Activated CD4-positive, alpha-beta T cell treated with anti-CD3 and anti-CD28 coated beads for 48 hours (primary cell): Measurements from ENCODE around the gene ERC1.
"Not testable (repeated sequence)": the region's sequence is repeated elsewhere in the genome, so short reads cannot be mapped to it uniquely, and the experiment has no call there.

Experiments used
- DNase-seq: peaks from one replicate; pipeline ENCODE4 v3.0.0-alpha.2; 2020

ERC1 gene

DNA sequence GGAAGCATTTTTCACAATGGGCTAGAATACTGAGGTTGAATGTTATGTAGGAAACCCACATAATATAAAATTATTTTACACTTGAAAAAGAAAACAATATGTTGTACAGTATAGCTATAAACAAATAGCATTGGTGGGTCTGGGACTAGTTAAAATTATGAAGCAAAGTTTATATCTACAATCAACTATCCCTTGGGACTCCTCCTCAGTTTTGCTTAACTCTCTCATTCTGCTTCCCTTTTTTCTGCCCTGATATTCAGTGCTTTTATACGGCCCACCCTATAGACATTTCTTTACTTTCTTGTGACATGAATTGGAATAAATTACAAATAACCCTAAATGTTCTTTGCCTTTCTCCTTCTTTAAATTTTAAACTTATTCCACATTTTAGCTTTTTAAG is 302.9 kb downstream of the ERC1 start:
- no peak for DNase-seq

DNA sequence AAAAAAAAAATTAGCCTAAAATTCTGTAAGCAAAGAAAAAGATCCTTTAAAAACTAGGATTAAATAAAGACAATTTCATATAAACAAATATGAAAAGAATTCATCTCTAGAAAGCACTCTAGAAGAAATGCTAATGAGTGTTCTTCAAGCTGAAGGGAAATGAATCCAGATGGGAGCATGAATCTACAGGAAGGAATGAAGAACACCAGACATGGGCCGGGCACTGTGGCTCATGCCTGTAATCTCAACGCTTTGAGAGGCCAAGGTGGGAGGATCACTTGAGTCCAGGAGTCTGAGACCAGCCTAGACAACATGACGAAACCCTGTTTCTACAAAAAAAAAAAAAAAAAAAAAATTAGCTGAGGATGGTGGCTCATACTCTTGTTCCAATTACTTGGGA is 306.2 kb downstream of the ERC1 start:
- no peak for DNase-seq

DNA sequence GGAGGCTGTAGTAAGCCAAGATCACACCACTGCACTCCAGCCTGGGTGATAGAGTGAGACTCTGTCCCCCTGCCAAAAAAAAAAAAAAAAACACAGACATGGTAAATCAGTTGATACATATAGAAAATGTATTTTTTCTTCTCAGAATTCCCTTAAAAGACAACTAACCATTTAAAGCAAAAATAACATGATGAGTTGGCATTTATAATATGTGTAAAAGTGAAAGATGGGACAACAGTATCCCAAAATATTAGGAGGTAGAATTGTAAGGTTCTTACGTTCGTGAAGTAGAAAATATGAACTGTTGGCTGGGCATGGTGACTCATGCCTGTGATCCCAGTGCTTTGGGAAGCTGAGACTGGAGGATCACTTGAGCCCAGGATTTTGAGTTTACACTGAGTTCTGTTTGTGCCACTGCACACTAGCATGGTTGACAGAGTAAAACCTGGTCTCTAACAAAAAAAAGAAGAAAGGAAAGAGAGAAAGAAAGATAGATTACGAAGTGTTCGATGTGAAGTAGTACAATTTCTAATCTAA is 306.7 kb downstream of the ERC1 start:
- DNase-seq, result no peak

DNA sequence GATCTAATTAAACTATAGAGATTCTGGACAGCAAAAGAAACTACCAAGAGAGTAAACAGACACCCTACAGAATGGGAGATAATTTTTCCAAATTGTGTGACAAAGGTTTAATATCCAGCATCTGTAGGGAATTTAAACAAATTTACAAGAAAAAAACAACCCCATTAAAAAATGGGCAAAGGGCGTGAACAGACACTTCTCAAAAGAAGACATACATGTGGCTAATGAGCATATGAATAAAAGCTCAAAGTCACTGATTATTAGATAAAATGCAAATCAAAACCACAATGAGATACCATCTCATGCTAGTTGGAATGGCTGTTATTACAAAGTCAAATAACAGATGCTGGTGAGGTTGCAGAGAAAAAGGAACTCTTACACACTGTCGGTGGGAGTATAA is 309.4 kb downstream of the ERC1 start:
- DNase-seq, result no peak

DNA sequence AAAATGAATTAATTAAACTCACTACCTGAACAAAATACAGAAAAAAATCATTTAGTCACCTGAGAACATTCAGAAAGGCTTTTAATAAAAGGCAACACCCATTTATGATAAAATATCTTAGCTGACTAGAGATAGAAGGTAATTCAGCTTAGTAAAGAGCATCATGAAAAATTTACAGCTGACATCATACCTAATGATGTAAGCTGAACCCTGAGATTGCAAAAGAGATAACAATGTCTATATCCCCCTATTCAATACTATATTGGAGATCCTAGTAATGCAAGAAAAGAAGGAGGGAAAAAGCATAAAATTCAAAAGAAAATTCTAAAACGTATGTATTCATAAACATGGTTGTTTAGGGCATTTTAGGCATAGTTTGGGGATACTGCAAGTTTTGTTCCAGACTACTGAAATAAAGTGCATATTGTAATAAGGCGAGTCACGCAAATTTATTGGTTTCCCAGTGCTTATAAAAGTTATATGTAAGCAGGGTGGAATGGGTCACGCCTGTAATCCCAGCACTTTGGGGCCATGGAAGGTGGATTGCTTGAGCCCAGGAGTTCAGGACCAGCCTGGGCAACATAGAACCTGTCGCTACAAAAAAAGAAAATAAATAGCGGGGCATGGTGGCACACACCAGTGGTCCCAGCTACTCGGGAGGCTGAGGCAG is 311.3 kb downstream of the ERC1 start:
- no peak for DNase-seq

DNA sequence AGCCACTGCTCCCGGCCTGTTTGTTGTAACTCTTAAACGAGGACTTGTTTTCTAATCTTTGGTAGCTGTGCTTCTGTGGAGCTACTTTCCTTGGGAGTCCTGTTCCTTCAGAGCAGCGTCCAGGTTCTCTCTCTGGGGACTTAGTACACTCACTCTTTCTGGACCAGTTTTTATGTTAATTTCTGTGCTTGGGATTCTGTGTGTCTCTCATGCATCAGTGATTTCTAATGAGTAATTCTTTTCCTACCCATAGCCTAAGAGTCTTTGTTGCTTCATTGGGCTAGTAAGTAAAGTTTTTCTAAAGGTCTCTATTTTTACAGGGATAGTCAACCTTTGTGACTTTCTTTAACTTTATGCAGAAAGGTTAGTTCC is 314.0 kb downstream of the ERC1 start:
- no peak for DNase-seq

DNA sequence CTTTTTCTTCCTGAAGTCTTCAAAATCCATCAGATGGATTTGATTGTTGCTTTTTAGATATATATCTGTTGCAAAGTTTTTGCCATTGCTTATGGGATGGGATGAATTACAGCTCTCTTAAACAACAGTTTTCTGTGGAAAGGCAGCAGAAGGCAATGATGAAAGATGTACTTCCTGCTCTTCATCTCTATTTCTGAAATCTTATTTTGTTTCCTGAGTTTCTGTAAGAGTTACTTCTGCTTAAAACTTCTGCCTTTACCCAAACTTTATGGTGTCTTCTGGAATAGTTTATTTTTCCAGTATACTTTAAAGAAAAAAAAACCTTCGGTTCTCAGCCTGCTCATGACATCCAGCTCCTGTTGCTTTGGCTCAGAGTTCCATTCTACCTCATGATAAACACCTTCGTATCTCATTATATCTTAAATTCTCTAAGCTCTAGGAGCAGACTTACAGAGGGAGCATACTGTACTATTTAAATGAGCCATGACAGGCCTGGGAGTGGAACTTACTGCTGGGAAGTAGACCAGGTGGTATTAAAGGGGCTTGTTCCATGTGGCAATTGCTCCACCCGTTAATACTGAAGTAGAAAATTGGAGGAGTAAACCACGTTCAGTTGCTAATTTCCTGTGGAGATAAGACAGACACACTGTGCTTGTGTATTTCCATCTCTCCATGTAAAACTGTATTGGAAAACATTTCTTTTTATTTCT is 314.9 kb downstream of the ERC1 start:
- DNase-seq, result no peak

DNA sequence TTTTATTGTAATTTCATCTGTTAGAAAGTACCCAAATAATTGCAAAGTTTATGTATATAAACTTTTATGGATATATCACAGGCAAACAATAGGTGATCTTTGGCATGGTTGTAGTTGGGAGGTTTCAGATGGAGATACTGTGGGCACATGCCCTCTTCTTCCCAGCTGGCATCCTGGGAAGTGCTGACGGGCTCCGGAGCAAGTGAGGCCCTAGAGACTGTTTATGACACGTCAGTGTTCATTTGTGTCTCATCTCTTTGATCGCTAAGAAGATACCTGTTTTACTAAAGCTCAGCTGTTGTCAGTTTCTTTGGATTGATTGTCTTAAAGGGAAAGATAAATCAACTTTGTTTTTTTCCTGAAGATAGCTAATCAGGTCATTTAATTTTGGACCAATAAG is 315.8 kb downstream of the ERC1 start:
- DNase-seq, result no peak

DNA sequence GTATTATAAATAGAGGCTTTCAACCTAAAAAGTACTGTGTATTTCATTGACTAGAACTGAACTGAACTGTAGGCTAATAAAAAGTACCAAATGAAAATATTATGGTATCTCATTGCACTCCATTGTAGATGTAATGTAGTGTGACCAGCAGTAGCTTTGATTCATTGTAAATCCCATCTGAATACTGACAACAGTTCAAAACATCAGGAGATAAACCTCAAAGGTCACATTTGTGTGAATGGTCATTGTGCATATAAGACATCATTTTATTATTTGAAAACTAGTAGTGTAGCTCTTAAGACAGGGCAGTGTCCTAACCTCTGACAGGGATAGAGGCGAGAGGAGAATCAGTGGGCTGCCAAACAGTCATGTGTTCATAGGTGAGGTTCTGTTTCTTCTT is 316.8 kb downstream of the ERC1 start:
- DNase-seq, result no peak

DNA sequence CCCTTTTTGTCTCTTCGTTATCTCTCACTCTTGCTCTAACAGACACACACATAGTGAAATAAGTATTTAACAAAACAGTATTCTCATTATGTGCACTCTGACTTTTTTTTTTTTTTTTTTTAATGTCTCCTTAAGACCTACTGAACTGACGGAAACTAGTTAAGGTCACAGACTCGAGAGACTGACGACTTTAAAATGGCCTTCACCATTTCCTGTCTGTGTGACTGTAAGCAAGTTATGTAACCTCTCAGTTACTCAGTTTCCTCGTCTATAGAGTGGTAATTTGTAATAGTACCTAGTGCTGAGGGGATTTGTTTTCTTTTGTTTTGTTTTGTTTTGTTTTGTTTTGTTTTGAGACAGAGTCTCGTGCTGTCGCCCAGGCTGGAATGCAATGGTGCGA is 318.6 kb downstream of the ERC1 start:
- no peak for DNase-seq

DNA sequence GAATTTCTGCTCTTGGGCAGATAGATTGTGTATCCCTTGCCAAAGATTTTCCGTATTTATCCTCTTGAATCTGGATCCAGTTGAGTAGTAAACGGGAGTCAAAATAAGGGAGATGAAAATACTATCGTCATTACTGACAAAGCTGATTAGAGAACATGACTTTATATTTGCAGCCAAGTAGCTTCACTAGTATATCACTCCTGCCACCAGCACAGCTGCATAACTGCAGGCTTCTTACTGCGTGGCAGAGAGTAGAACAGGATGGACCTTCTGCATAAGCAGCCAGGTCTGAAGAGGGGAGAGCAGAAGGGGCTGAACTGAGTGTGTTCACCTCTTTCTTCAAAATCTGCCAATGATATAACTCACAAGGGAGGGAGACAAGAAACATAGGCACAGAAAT is 319.6 kb downstream of the ERC1 start:
- DNase-seq, result no peak

DNA sequence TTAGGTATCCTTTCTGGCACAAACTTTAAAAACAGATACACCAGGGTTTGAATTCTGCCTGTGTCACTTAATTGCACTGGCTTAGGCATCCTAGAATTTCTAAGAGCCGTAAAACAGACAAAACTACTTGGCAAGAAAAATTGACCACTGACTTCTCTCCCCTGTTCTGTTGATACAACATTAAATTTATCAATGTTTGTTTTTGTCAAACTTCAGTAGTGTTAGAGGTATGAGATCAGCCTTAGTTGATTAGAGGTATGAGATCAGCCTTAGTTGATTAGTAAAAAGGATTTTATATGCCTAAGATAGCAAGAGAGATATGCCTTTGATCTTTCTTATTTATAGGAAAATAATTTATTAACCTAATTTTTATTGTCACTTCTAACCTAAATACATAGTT is 320.1 kb downstream of the ERC1 start:
- DNase-seq, result no peak

DNA sequence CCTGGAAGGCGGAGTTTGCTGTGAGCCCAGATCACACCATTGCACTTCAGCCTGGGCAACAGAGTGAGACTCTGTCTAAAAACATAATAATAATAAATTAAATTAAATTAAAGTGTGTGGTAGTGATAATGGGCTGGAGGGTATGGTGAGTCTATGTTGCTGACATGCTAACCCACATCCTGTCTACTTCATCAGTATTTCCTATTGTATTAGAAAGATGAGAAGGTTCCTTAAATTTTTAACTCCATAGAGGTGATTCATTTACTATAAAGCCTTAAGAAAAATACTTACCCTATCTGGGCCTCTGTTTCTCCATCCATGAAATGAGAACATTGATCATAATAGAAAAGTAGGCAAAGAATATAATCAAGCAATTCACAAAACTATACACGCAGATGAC is 322.9 kb downstream of the ERC1 start:
- DNase-seq, result no peak

DNA sequence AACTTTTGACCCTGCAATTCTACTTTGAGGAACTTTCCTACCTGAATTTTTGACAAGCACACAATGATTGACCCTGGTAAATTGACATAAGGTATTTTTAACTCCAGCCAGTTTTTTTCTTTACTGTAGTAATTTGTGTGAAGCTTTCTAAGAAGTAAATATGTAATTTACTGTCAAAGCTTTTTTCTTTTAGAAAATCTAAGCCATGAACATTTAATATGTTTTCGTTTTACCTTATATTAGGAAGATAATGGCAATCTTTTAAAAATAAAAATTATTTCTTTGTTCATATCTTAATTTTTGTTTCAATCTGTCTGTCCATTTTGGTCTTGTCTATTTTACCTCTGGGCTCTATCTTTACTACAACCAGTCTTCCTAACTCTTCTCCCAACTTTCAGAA is 323.5 kb downstream of the ERC1 start:
- DNase-seq, result no peak

DNA sequence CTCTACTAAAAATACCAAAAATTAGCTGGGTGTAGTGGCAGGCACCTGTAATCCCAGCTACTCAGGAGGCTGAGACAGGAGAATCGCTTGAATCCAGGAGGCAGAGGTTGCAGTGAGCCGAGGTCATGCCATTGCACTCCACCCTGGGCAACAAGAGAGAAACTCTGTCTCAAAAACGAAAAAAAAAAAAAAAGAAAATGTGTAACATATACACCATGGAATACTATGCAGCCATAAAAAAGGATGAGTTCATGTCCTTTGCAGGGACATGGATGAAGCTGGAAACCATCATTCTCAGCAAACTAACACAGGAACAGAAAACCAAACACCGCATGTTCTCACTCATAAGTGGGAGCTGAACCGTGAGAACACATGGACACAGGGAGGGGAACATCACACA is 326.0 kb downstream of the ERC1 start:
- not testable (repeated sequence) for DNase-seq

DNA sequence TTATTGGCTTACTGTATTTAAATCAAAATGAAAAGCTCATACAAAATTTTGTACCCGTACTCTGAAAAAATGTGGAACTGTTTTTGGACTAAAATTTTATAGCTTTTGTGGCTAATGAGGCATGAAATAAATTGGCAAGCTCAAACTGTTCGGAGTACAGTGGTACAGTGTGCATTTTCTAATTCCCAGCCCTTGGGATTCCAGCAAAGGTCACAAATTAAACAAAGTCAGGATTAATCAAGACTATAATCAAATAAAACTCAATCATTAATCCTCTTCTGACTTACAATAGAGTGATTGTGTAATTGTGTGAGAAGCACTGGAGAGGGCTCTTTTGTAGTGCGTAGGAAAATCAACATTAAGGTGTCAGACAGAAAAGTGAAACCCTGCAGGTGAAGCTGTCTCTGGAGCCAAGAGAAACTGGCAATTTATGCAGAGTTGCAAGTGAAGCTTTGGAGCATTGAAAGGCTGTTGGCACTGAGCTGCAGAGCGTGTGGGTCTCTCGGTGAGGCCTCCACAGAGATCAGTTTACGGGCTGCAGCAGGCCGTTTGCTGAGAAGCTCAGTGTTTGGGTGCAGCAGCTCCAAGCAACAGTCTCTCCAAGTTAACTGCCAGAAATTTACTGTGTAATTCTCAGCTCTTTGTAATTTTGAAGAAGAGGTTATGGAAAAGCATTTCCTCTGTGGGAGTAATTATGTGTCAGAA is 327.5 kb downstream of the ERC1 start:
- no peak for DNase-seq

DNA sequence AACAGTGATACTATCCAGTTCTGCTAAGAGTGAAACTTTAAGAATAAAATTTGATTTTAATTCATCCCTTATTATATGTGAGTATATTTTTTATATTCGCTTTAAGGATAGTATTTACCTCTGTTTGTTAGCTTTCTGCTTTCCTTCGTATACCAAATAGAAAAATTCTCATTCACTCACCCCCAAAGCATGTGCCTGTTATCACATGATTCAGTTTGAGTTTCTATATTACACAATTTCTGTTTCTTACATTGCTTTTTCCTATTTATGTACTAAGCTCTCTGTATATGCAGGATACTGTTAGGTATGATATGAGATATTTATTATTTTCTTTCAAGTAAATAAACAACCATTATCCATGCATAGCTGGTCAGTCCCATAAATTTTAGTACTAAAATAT is 328.2 kb downstream of the ERC1 start:
- DNase-seq, result no peak

DNA sequence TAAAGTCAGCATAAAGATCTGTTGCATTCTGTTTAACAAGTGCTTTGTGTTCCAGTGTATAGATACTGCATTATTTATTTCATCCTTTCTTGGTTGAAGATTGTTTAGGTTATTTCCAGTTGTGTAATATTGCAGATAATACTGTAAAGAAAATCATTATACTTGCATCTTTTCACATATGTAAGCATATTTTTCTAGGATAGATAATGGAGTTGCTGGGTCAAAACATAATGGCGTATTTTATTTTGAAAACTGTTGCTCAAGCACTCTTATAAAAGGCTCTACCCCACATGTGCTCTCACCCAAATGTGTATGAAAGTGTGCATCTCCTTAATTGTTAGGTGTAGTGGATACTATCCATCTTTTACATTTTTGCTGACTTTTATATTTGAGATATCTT is 329.0 kb downstream of the ERC1 start:
- DNase-seq, result no peak

DNA sequence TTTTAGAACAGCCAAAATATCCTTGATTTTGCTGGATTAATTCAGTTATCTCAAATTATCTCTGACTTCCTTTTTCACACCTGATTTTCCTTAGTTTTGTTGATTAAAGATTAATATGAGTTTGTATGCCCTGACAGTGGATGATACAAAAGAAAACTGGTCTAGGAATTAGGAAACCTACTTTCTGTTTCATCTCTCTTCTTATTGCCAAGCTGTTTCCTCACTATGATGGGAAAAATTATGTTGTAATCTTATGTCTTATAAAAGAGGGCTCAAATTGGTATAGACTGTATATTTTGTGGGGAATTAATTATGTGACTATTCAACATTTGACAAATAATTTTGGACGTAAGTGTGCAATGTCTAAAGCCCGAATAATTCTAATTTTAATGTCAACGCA is 331.8 kb downstream of the ERC1 start:
- no peak for DNase-seq

DNA sequence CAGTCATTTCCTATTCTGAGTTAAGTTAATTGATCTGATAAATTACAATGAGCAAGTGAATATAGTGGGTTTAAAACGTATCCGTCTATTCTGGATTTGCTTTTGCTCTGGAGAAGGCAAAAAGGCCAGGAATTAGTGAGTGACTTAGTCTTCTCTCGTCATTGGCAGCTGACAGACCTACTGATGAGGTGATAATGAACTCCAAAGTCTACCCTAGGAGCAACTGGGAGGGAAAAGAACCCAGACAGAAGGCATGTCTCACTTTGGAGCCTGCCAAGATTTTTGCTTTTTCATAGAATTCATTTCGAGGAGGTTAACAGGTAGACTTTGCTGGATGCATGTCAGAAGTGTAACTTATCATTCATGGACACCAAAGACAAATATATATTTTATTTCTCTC is 333.1 kb downstream of the ERC1 start:
- no peak for DNase-seq

DNA sequence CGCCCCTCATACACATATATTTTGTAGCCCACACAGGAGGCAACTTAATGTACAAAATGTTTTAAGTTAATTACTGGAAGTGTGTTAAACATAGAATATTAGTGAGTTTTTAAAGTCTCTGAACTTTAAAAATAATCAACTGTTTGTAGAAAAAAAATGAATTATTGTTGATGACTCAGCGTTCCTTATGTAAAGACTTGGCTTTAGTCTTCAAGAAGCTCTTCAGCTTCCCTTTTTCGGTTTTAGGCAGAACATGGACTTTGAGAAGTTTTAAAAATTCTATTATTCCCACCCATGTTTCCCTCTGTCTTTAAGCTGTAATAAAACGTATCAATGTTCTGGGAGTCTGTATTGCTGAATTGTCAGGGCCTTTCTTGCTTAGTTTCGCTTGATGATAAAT is 333.9 kb downstream of the ERC1 start:
- DNase-seq, result no peak

DNA sequence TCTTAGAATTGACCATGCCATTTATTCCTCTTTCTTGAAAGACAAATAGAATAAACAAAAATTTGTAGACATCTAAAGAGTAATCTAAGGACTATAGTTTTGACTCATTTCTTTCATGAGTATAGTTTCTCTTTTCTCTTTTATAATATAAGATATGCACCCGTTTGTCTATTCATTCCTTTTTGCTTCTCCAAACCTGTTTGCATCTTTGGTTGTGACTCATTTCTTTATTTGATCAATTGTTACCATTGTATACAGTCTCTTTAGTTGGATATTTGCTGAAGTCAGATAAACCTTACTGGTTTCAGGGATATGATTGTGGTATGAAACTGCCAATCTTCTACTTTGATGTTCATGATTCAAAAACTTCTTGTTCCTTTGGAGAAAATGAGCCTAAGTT is 334.6 kb downstream of the ERC1 start:
- DNase-seq, result no peak

DNA sequence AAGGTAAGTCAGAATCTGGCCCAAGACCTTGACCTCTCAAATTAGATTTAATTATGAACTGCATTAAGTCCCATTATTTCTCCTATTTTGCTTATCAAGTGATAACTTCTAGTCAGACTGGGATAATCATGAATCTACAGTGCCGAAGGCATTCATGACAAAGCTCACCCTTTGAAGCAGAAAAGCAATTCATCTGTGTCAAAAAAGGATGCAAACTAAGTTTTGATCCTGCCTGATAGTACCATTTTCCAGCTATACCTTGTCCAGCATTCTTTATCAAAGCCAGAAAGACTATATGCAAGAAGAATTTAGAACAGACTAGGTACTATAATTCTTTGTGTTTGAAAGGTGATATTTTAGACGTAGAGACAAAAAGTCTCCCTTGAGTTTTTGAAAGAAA is 335.2 kb downstream of the ERC1 start:
- DNase-seq, result no peak

DNA sequence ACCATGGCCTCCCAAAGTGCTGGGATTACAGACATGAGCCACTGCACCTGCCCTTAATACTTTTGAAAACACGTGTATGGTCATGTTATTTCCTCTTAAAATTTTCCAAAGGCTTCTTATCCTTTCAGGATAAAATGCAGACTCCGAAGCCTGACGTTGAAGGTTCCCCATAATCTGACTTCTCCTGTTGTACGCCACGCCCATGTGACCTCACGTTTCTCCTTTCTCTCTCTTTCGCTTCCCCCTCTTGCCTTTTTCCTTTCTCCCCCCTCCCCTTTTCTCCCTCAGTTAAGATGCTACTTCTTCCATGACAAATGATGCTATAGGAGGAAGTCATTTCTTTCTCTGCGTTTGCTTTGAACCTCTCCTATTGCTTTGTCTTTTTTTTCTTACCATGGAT is 337.4 kb downstream of the ERC1 start:
- no peak for DNase-seq
